GM04503 (cell line): ENCODE measurements around the gene BLOC1S5.
"Not testable (repeated sequence)": the region's sequence is repeated elsewhere in the genome, so short reads cannot be mapped to it uniquely, and the experiment has no call there.

ENCODE experiments used
- DNase-seq: peaks from one replicate; pipeline ENCODE4 v3.0.0-alpha.2; 2012; ENCODE audit warnings: low read depth

BLOC1S5 gene

GRCh38 chr6:8041913-8042583, 22.1 kb downstream of the BLOC1S5 start:
- DNase-seq: no peak

GRCh38 chr6:8034107-8034506, 30.1 kb downstream of the BLOC1S5 start:
- DNase-seq: not testable (repeated sequence)

GRCh38 chr6:8030920-8031319, 33.3 kb downstream of the BLOC1S5 start:
- DNase-seq: no peak

- no peak for DNase-seq
Observed at GRCh38 chr6:8029243-8029870, 34.8 kb downstream of the BLOC1S5 start.

- no peak for DNase-seq
Observed at GRCh38 chr6:8027965-8028651, 36.1 kb downstream of the BLOC1S5 start.

GRCh38 chr6:8026800-8027199, 37.4 kb downstream of the BLOC1S5 start:
- no peak for DNase-seq

GRCh38 chr6:8025191-8025590, 39.0 kb downstream of the BLOC1S5 start:
- no peak for DNase-seq

GRCh38 chr6:8023638-8024037, 40.6 kb downstream of the BLOC1S5 start:
- no peak for DNase-seq

- no peak for DNase-seq
Observed at GRCh38 chr6:8020083-8020482, 44.1 kb downstream of the BLOC1S5 start.

GRCh38 chr6:8017705-8018104, 46.5 kb downstream of the BLOC1S5 start:
- no peak for DNase-seq

GRCh38 chr6:8017276-8017701, 46.9 kb downstream of the BLOC1S5 start:
- no peak for DNase-seq

GRCh38 chr6:8014947-8015346, 49.2 kb downstream of the BLOC1S5 start:
- DNase-seq: no peak

GRCh38 chr6:8013763-8014162, 50.4 kb downstream of the BLOC1S5 start:
- DNase-seq: no peak

- DNase-seq: no peak
Observed at GRCh38 chr6:8006208-8006607, 58.0 kb downstream of the BLOC1S5 start.

GRCh38 chr6:8005136-8005535, 59.1 kb downstream of the BLOC1S5 start:
- DNase-seq: no peak

GRCh38 chr6:8000636-8001035, 63.6 kb downstream of the BLOC1S5 start:
- DNase-seq: no peak

- no peak for DNase-seq
Observed at GRCh38 chr6:8000188-8000596, 64.0 kb downstream of the BLOC1S5 start.

- no peak for DNase-seq
Observed at GRCh38 chr6:7999201-7999600, 65.0 kb downstream of the BLOC1S5 start.

GRCh38 chr6:7998103-7998725, 66.0 kb downstream of the BLOC1S5 start:
- DNase-seq: no peak

GRCh38 chr6:7997286-7997685, 66.9 kb downstream of the BLOC1S5 start:
- no peak for DNase-seq

GRCh38 chr6:7996538-7997111, 67.6 kb downstream of the BLOC1S5 start:
- DNase-seq: no peak

- DNase-seq: no peak
Observed at GRCh38 chr6:7993952-7994351, 70.2 kb downstream of the BLOC1S5 start.

GRCh38 chr6:7993399-7993798, 70.8 kb downstream of the BLOC1S5 start:
- no peak for DNase-seq
